Activated T-helper 1 cell treated with anti-CD3 and anti-CD28 coated beads, Interleukin-12 subunit alpha, Interleukin-12 subunit beta, Interleukin-2, Interleukin-4 antibody, amounts not matched to agents 30 ng/mL and 10 ng/mL and 1 ng/mL, durations not matched to agents 14 hours and 24 hours and 36 hours (primary cell): Measurements from ENCODE around the gene SLC39A1. TPM values are rescaled to one million over a fixed set of nuclear protein-coding genes. Genes with fewer than 3 reads are reported as not detected.
"Not testable (repeated sequence)": the region's sequence is repeated elsewhere in the genome, so short reads cannot be mapped to it uniquely, and the experiment has no call there.

Experiments
- DNase-seq: peaks from one replicate; pipeline ENCODE4 v3.0.0; 2021; ENCODE audit warnings: low spot score
- H3K27ac Mint-ChIP-seq: one replicate; pipeline ENCODE4 v1.8.0; 2021; ENCODE audit warnings: mild to moderate bottlenecking, mixed read lengths
- H3K27me3 Mint-ChIP-seq: one replicate; pipeline ENCODE4 v1.8.0; 2022; ENCODE audit warnings: mild to moderate bottlenecking, moderate library complexity, mixed read lengths; ENCODE audit not compliant: insufficient read depth
- H3K36me3 Mint-ChIP-seq: one replicate; pipeline ENCODE4 v1.8.0; 2021; ENCODE audit warnings: low read depth, mixed read lengths
- H3K4me1 Mint-ChIP-seq: one replicate; pipeline ENCODE4 v1.8.0; 2021; ENCODE audit warnings: low read depth, mixed read lengths
- H3K4me3 Mint-ChIP-seq: one replicate; pipeline ENCODE4 v1.8.0; 2021; ENCODE audit warnings: mild to moderate bottlenecking, moderate library complexity, mixed read lengths
- H3K9me3 Mint-ChIP-seq: one replicate; pipeline ENCODE4 v1.8.0; 2021; ENCODE audit warnings: mixed read lengths
- intact Hi-C: fragments of 100-400 bp; cut with micrococcal nuclease; formaldehyde crosslinking; loops from one replicate; pipeline ENCODE4 v1.15.1; 2024
- total RNA-seq: library from RNA; stranded (reverse); gene quantifications from 2 replicates; pipeline ENCODE4 v1.2.3, GENCODE V29; 2022

The SLC39A1 gene
- total RNA-seq, result 75.4 and 76.1 TPM in 2 replicates

- peaks cover 21% of the 10 kb centered on the region for H3K36me3 Mint-ChIP-seq
- DNase-seq, result peak; percentile 94
- H3K4me3 Mint-ChIP-seq, result peak within 1 kb of the TSS; percentile 85
- H3K4me1 Mint-ChIP-seq, result peaks cover 68% of the 10 kb centered on the region
- H3K9me3 Mint-ChIP-seq, result peaks cover 3% of the 10 kb centered on the region
- intact Hi-C loops, result loop anchor here (1.0 to 10.0 kb wide), 7 partner anchors 14 to 418 kb away; partner anchors contain the start of genes DENND4B, JTB, RPS27 and S100A3
- peak within 1 kb of the TSS; percentile 85 for H3K27ac Mint-ChIP-seq
- H3K27me3 Mint-ChIP-seq, result no peaks in the 10 kb centered on the region
Observed at GRCh38 chr1:153963030-153963849, at the start of gene SLC39A1. TSS of gene SLC39A1 (minus strand) at chr1:153963537. CDS start at chr1:153962715, 822 bp downstream.

DNA sequence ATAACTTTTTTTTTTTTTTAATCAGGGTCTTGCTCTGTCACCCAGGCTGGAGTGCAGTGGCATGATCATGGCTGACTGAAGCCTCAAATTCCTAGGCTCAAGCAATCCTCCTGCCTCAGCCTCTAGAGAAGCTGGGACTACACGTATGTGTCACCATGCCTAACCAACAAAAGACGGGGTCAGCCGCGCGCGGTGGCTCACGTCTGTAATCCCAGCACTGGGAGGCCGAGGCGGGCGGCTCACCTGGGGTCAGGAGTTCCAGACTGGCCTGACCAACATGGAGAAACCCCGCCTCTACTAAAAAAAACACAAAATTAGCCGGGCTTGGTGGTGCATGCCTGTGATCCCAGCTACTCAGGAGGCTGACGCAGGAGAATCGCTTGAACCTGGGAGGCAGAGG, 49.2 kb upstream of the SLC39A1 start:
- H3K9me3 Mint-ChIP-seq, intact Hi-C loops, H3K4me1 Mint-ChIP-seq, DNase-seq, H3K36me3 Mint-ChIP-seq, H3K27ac Mint-ChIP-seq, H3K27me3 Mint-ChIP-seq, H3K4me3 Mint-ChIP-seq: not testable (repeated sequence)

DNA sequence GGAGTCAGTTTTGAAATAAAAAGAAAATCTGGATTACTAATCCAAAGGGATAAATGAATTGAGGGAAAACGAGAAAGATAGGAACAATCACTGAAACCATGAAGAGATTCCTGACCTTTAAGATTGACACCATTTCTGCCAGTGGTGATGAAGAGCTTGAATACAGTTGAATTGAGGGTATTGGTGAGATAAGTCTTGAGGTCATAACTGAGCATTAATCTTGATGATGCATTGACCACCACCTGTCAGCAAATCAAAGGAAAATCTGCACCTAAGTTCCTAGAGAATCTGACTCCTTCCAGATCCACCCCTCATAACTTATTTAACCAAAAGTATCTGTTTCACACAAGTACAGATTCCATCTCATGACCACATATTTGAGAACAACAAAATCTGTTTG, 48.8 kb upstream of the SLC39A1 start:
- Mint-ChIP-seq H3K9me3 (no peaks in the 10 kb centered on the region), H3K27ac (no peak overlapping the region), H3K4me3 (no peak overlapping the region), H3K36me3 (no peaks in the 10 kb centered on the region), H3K27me3 (peaks cover 4% of the 10 kb centered on the region), H3K4me1 (no peaks in the 10 kb centered on the region)
- intact Hi-C loops, result no loop called here
- no peak for DNase-seq

GRCh38 chr1:154006136-154006535, 42.8 kb upstream of the SLC39A1 start:
- no peak for DNase-seq
- no peaks in the 10 kb centered on the region for H3K36me3 Mint-ChIP-seq
- H3K27me3 Mint-ChIP-seq, result peaks cover 2% of the 10 kb centered on the region
- intact Hi-C loops, result no loop called here
- H3K4me1 Mint-ChIP-seq, result no peaks in the 10 kb centered on the region
- H3K9me3 Mint-ChIP-seq, result no peaks in the 10 kb centered on the region
- H3K4me3 Mint-ChIP-seq, result no peak overlapping the region
- no peak overlapping the region for H3K27ac Mint-ChIP-seq

GRCh38 chr1:154000420-154000819, 37.1 kb upstream of the SLC39A1 start:
- intact Hi-C loops, result no loop called here
- Mint-ChIP-seq H3K27ac (no peak overlapping the region), H3K4me1 (no peaks in the 10 kb centered on the region), H3K36me3 (peaks cover 4% of the 10 kb centered on the region), H3K9me3 (no peaks in the 10 kb centered on the region), H3K4me3 (no peak overlapping the region), H3K27me3 (no peaks in the 10 kb centered on the region)
- no peak for DNase-seq

- intact Hi-C loops, DNase-seq: not testable (repeated sequence)
Observed at GRCh38 chr1:153996882-153997281, 33.5 kb upstream of the SLC39A1 start.

GRCh38 chr1:153995640-153996039, 32.3 kb upstream of the SLC39A1 start:
- peak overlapping the region; percentile 8 for H3K4me3 Mint-ChIP-seq
- intact Hi-C loops, result no loop called here
- H3K9me3 Mint-ChIP-seq, result no peaks in the 10 kb centered on the region
- peaks cover 39% of the 10 kb centered on the region for H3K36me3 Mint-ChIP-seq
- H3K4me1 Mint-ChIP-seq, result peaks cover 24% of the 10 kb centered on the region
- H3K27ac Mint-ChIP-seq, result peak overlapping the region; percentile 21
- no peak for DNase-seq
- H3K27me3 Mint-ChIP-seq, result no peaks in the 10 kb centered on the region

More at GRCh38 chr1:153996882-153997281, 33.5 kb upstream of the SLC39A1 start:
- H3K27ac Mint-ChIP-seq, H3K4me3 Mint-ChIP-seq, H3K9me3 Mint-ChIP-seq, H3K27me3 Mint-ChIP-seq: not testable (repeated sequence)
- peaks cover 26% of the 10 kb centered on the region for H3K36me3 Mint-ChIP-seq
- H3K4me1 Mint-ChIP-seq, result peaks cover 15% of the 10 kb centered on the region

GRCh38 chr1:153995202-153995601, 31.9 kb upstream of the SLC39A1 start:
- Mint-ChIP-seq H3K4me3 (peak overlapping the region; percentile 8), H3K36me3 (peaks cover 42% of the 10 kb centered on the region), H3K27ac (peak overlapping the region; percentile 21), H3K27me3 (no peaks in the 10 kb centered on the region), H3K9me3 (no peaks in the 10 kb centered on the region), H3K4me1 (peaks cover 28% of the 10 kb centered on the region)
- no peak for DNase-seq
- intact Hi-C loops, result no loop called here

GRCh38 chr1:153991806-153992205, 28.5 kb upstream of the SLC39A1 start:
- no peak for DNase-seq
- peaks cover 40% of the 10 kb centered on the region for H3K4me1 Mint-ChIP-seq
- H3K9me3 Mint-ChIP-seq, result no peaks in the 10 kb centered on the region
- intact Hi-C loops, result loop anchor here (2.0 kb wide), 2 partner anchors 167 to 281 kb away; partner anchors contain the start of gene HAX1
- peaks cover 1% of the 10 kb centered on the region for H3K27me3 Mint-ChIP-seq
- H3K36me3 Mint-ChIP-seq, result peaks cover 42% of the 10 kb centered on the region
- peak overlapping the region; percentile 94 for H3K4me3 Mint-ChIP-seq
- peak overlapping the region; percentile 94 for H3K27ac Mint-ChIP-seq

DNA sequence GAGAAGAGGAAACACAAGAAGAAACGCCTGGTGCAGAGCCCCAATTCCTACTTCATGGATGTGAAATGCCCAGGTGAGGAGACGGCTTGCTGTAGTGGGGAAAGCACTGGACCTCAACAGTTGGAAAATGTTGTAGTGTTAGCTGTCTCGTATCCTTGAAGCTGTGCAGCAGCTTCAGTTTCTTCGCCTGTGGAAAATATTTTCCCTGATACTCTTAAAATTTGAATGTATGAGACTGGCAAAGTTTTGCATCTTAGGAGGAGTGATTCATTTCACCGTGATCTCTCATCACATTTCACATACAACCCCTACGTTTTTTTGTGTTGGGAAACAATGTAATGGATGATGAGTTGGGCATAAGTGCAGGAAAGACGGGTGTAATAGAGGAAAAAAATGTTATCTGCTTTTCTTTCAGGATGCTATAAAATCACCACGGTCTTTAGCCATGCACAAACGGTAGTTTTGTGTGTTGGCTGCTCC, 27.9 kb upstream of the SLC39A1 start:
- Mint-ChIP-seq H3K27me3 (peaks cover 1% of the 10 kb centered on the region), H3K36me3 (peaks cover 42% of the 10 kb centered on the region), H3K27ac (peak overlapping the region; percentile 94), H3K4me3 (peak overlapping the region; percentile 94), H3K4me1 (peaks cover 46% of the 10 kb centered on the region), H3K9me3 (no peaks in the 10 kb centered on the region)
- DNase-seq, result no peak
- intact Hi-C loops, result loop anchor here (2.0 kb wide), 2 partner anchors 168 to 282 kb away; partner anchors contain the start of gene HAX1

GRCh38 chr1:153990468-153991150, 27.3 kb upstream of the SLC39A1 start, which contains the start of gene RPS27:
TSS of gene RPS27 (plus strand) at chr1:153990762. CDS start at chr1:153990797, 35 bp downstream.
- H3K27me3 Mint-ChIP-seq, result peaks cover 1% of the 10 kb centered on the region
- peak; percentile 86 for DNase-seq
- H3K9me3 Mint-ChIP-seq, result no peaks in the 10 kb centered on the region
- peak within 1 kb of the TSS; percentile 94 for H3K27ac Mint-ChIP-seq
- H3K4me3 Mint-ChIP-seq, result peak within 1 kb of the TSS; percentile 94
- peaks cover 51% of the 10 kb centered on the region for H3K4me1 Mint-ChIP-seq
- intact Hi-C loops, result loop anchor here (1.0 to 2.0 kb wide), 10 partner anchors 13 to 282 kb away; partner anchors contain the start of genes CREB3L4, CRTC2, DENND4B and HAX1
- H3K36me3 Mint-ChIP-seq, result peaks cover 41% of the 10 kb centered on the region

DNA sequence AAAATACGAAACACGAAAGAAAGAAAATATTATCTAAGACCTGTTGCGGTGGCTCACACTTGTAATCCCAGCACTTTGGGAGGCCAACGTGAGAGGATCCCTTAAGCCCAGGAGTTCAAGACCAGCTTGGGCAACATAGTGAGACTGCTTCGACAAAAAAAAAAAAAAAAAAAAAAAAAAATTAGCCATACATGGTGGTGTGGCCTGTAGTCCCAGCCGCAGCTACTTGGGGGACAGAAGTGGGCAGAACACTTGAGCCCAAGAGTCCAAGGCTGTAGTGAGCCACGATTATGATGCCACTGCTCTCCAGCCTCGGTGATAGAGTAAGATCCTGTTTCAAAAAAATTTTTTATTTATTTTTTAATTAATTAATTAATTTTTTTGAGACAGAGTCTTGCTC, 24.3 kb upstream of the SLC39A1 start:
- H3K27me3 Mint-ChIP-seq, result peaks cover 1% of the 10 kb centered on the region
- H3K36me3 Mint-ChIP-seq, result peaks cover 21% of the 10 kb centered on the region
- H3K4me1 Mint-ChIP-seq, result peaks cover 56% of the 10 kb centered on the region
- no peak for DNase-seq
- H3K27ac Mint-ChIP-seq, result peak overlapping the region; percentile 79
- H3K9me3 Mint-ChIP-seq, result no peaks in the 10 kb centered on the region
- H3K4me3 Mint-ChIP-seq, result no peak overlapping the region
- intact Hi-C loops, result loop anchor here (2.0 kb wide), 1 partner anchor 309 kb away; the partner anchor contains the start of gene NPR1
